Fibroblast of gingiva (primary cell): ENCODE data around the gene MT1F.
A peak's percentile ranks its signal among the peaks of the same experiment; 100 is the strongest.
"Not testable (repeated sequence)": the region's sequence is repeated elsewhere in the genome, so short reads cannot be mapped to it uniquely, and the experiment has no call there.

Experiments
- DNase-seq: peaks from one replicate; pipeline ENCODE4 v3.0.0-alpha.2; 2011; ENCODE audit warnings: low read depth

The MT1F gene

GRCh38 chr16:56672761-56673536 is 15.2 kb downstream of the MT1F start:
- DNase-seq, result no peak

GRCh38 chr16:56673921-56674320 is 16.2 kb downstream of the MT1F start:
- peak; percentile 19 for DNase-seq

- DNase-seq, result not testable (repeated sequence)
These were observed 16.8 kb downstream of the MT1F start for GRCh38 chr16:56674570-56674969.

- no peak for DNase-seq
These were observed 18.0 kb downstream of the MT1F start for GRCh38 chr16:56675685-56676210.

- no peak for DNase-seq
These were observed 19.7 kb downstream of the MT1F start for GRCh38 chr16:56677474-56677873.

GRCh38 chr16:56679078-56679730 is 21.4 kb downstream of the MT1F start:
- DNase-seq, result no peak

- no peak for DNase-seq
These were observed 22.1 kb downstream of the MT1F start for GRCh38 chr16:56679818-56680217.

- peak; percentile 91 for DNase-seq
These were observed 24.4 kb downstream of the MT1F start, which contains the start of gene MT1X for GRCh38 chr16:56681939-56682702. Gene MT1X, plus strand, starts transcription at chr16:56682470. Its CDS starts 71 bp downstream, at chr16:56682541.

- no peak for DNase-seq
These were observed 25.1 kb downstream of the MT1F start for GRCh38 chr16:56682703-56683397.

- DNase-seq, result no peak
These were observed 25.8 kb downstream of the MT1F start for GRCh38 chr16:56683424-56684172.

- no peak for DNase-seq
These were observed 26.6 kb downstream of the MT1F start for GRCh38 chr16:56684256-56684925.

GRCh38 chr16:56684926-56685590 is 27.3 kb downstream of the MT1F start:
- peak; percentile 36 for DNase-seq

- DNase-seq, result no peak
These were observed 29.0 kb downstream of the MT1F start for GRCh38 chr16:56686758-56687157.

- DNase-seq, result no peak
These were observed 31.0 kb downstream of the MT1F start for GRCh38 chr16:56688762-56689161.

- DNase-seq, result no peak
These were observed 31.4 kb downstream of the MT1F start for GRCh38 chr16:56689171-56689570.

GRCh38 chr16:56690420-56691122 is 32.8 kb downstream of the MT1F start:
- DNase-seq, result no peak

- DNase-seq, result no peak
These were observed 34.1 kb downstream of the MT1F start for GRCh38 chr16:56691885-56692284.

GRCh38 chr16:56695246-56695645 is 37.5 kb downstream of the MT1F start:
- no peak for DNase-seq

- no peak for DNase-seq
These were observed 39.8 kb downstream of the MT1F start for GRCh38 chr16:56697456-56698155.
